Right atrium auricular region (tissue), 2 donors: Measurements from ENCODE around the gene CNP. TPM values are rescaled to one million over a fixed set of nuclear protein-coding genes. Genes with fewer than 3 reads are reported as not detected.
"Not testable (repeated sequence)": the region's sequence is repeated elsewhere in the genome, so short reads cannot be mapped to it uniquely, and the experiment has no call there.

Experiments used
- DNase-seq: peaks from one replicate; pipeline ENCODE4 v3.0.0-alpha.2; 2019; ENCODE audit warnings: low spot score
- H3K27ac ChIP-seq, 2 donors: fragments of 200-600 bp; sonication (generic); 1 replicate in 1 of 2; 2 replicates in 1 of 2; pipeline ENCODE4 v1.5.1; 2016 to 2019
- H3K27me3 ChIP-seq, 2 donors: fragments of 200-600 bp; sonication (generic); one replicate each; pipeline versions ENCODE4 v1.5.1 to v1.6.0; 2017 to 2019
- H3K36me3 ChIP-seq: fragments of 200-600 bp; sonication (generic); one replicate; pipeline ENCODE4 v1.5.1; 2016
- H3K4me1 ChIP-seq, 2 donors: fragments of 200-600 bp; sonication (generic); one replicate each; pipeline versions ENCODE4 v1.5.1 to v1.6.0; 2017 to 2019
- H3K4me3 ChIP-seq, 2 donors: fragments of 200-600 bp; sonication (generic); 1 replicate in 1 of 2; 2 replicates in 1 of 2; pipeline ENCODE4 v1.5.1; 2017 to 2019; ENCODE audit warnings: mild to moderate bottlenecking in 1 of 2, moderate library complexity in 1 of 2
- H3K9me3 ChIP-seq, 2 donors: fragments of 200-600 bp; sonication (generic); one replicate each; pipeline ENCODE4 v1.5.1; 2019
- CTCF ChIP-seq, 2 donors: fragments of 200-600 bp; sonication (generic); IDR thresholded peaks; one replicate each; pipeline ENCODE4 v1.5.1; 2019; ENCODE audit warnings: antibody characterized with exemption in 2 of 2
- total RNA-seq, 2 donors: library from RNA; depleted of rRNA; stranded (reverse); fragments of >200 nt; gene quantifications; one replicate each; pipeline ENCODE4 v1.1.0, GENCODE V29; 2016

CNP gene
- total RNA-seq, 2 donors from 2014 or later: 23.1 to 29.5 TPM

GRCh38 chr17:41919840-41920579 lies 46.6 kb upstream of the CNP start:
- Histone ChIP-seq H3K36me3 (no peaks in the 10 kb centered on the region), H3K27ac (no peak overlapping the region), H3K4me3 (no peak overlapping the region), H3K27me3 (no peaks in the 10 kb centered on the region), H3K9me3 (no peaks in the 10 kb centered on the region), H3K4me1 (peaks cover 0 to 38% of the 10 kb centered on the region in 2 donors)
- DNase-seq: no peak
- no peak for TF ChIP-seq CTCF (IDR thresholded peaks at IDR 0.05)

GRCh38 chr17:41920580-41920955 lies 46.0 kb upstream of the CNP start:
- no peak for TF ChIP-seq CTCF (IDR thresholded peaks at IDR 0.05)
- H3K36me3 ChIP-seq: no peaks in the 10 kb centered on the region
- H3K9me3 ChIP-seq: no peaks in the 10 kb centered on the region
- no peaks in the 10 kb centered on the region for H3K27me3 ChIP-seq
- DNase-seq: no peak
- H3K4me1 ChIP-seq: peaks cover 0 to 32% of the 10 kb centered on the region in 2 donors
- H3K4me3 ChIP-seq: no peak overlapping the region
- H3K27ac ChIP-seq: no peak overlapping the region

GRCh38 chr17:41925991-41926590 lies 40.5 kb upstream of the CNP start:
- Histone ChIP-seq H3K36me3 (no peaks in the 10 kb centered on the region), H3K4me1 (no peaks in the 10 kb centered on the region), H3K27ac (no peak overlapping the region), H3K9me3 (no peaks in the 10 kb centered on the region), H3K4me3 (no peak overlapping the region), H3K27me3 (no peaks in the 10 kb centered on the region)
- no peak for DNase-seq
- TF ChIP-seq CTCF (IDR thresholded peaks at IDR 0.05): no peak

- Histone ChIP-seq H3K4me1 (no peaks in the 10 kb centered on the region), H3K4me3 (no peak overlapping the region), H3K27ac (no peak overlapping the region), H3K27me3 (no peaks in the 10 kb centered on the region), H3K36me3 (no peaks in the 10 kb centered on the region), H3K9me3 (no peaks in the 10 kb centered on the region)
- no peak for TF ChIP-seq CTCF (IDR thresholded peaks at IDR 0.05)
- DNase-seq: no peak
These were observed 37.8 kb upstream of the CNP start for GRCh38 chr17:41928693-41929251.

GRCh38 chr17:41930009-41930832 lies 36.4 kb upstream of the CNP start, which contains the start of gene ODAD4:
Gene ODAD4 (plus strand): TSS chr17:41930617. CDS start chr17:41930724, 107 bp downstream.
- no peaks in the 10 kb centered on the region for H3K36me3 ChIP-seq
- peak within 1 kb of the TSS; percentile 42 to 52 for H3K4me3 ChIP-seq
- peak; percentile 98 for DNase-seq
- H3K27me3 ChIP-seq: no peaks in the 10 kb centered on the region
- no peaks in the 10 kb centered on the region for H3K4me1 ChIP-seq
- peak in 1 of 2 donors; percentile 62 for TF ChIP-seq CTCF (IDR thresholded peaks at IDR 0.05)
- no peaks in the 10 kb centered on the region for H3K9me3 ChIP-seq
- peak within 1 kb of the TSS; percentile 76 to 83 for H3K27ac ChIP-seq

GRCh38 chr17:41930833-41931156 lies 35.8 kb upstream of the CNP start:
- H3K9me3 ChIP-seq, H3K27me3 ChIP-seq, DNase-seq, H3K4me1 ChIP-seq, H3K36me3 ChIP-seq: not testable (repeated sequence)
- Histone ChIP-seq H3K27ac (peak overlapping the region; percentile 76 to 83), H3K4me3 (peak overlapping the region; percentile 42 to 52)

GRCh38 chr17:41931715-41932114 lies 34.9 kb upstream of the CNP start:
- not testable (repeated sequence) for H3K27me3 ChIP-seq, H3K4me3 ChIP-seq, H3K36me3 ChIP-seq, H3K4me1 ChIP-seq, DNase-seq, H3K9me3 ChIP-seq, H3K27ac ChIP-seq
